ENCODE measurements around the gene CDH10. TPM values are rescaled to one million over a fixed set of nuclear protein-coding genes. Genes with fewer than 3 reads are reported as not detected.

The CDH10 gene
- total and polyA plus RNA-seq, 2 donors (not counting 3 experiments of a cell fraction or from before 2014, with no cell fraction given), result 0.07 TPM; not detected in 1

DNA sequence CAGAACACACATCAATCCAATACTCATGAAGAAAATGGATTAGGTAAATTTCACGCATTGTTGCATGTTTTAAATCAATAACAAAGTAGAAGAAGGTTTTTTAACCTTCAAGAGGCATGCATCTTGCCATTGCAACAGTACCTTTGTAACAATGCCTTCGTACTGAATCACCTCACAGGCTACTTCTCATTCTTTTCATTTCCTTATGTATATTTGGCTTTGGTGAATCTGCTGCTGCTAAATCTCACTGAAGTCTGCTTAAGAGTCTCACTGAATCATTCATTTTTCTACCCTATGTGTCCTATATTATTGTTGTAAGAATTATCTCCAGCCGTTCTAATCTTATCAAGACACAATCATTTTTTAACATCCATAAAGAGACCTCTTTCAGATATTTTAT is 152.5 kb downstream of the CDH10 start:
- dilution Hi-C loops (cut with MboI; ENCODE audit: extremely low pct_ligation_motif_present, low sequenced_read_pairs) (no loop called here), intact Hi-C loops (cut with micrococcal nuclease) (no loop called here)
- no TSS peak for BruUV-seq (replicated peaks)
- CTCF ChIA-PET, result no interaction called here
- FAIRE-seq, result no peak
- DNase-seq (ENCODE audit: low read depth, low spot score), result no peak
- POLR2A ChIA-PET, result no interaction called here
- peaks cover 4% of the 10 kb centered on the region for H3K9me3 ChIP-seq (replicated peaks; ENCODE audit: control insufficient read depth, insufficient read depth, low read length)
- no peaks in the 10 kb centered on the region for H3K79me2 ChIP-seq (ENCODE audit: control insufficient read depth, insufficient read depth, low read length)
- no peaks in the 10 kb centered on the region for H3K36me3 ChIP-seq (ENCODE audit: control insufficient read depth in 2 of 2, extremely low read depth in 1 of 2, insufficient read depth in 2 of 2, low read length in 2 of 2)
- H3K9ac ChIP-seq (replicated peaks; ENCODE audit: extremely low read depth, insufficient read depth, low read length), result no peak overlapping the region
- TF ChIP-seq EZH2 (IDR thresholded peaks at IDR 0.05; ENCODE audit: borderline replicate concordance, low read depth, low read length, severe bottlenecking) (no peak), JUN (IDR thresholded peaks at IDR 0.05; ENCODE audit: borderline replicate concordance, insufficient read depth, insufficient read length, low read depth) (no peak), MAX (IDR thresholded peaks at IDR 0.05; ENCODE audit: insufficient read depth, insufficient read length) (no peak), POLR2A (IDR thresholded peaks at IDR 0.05; ENCODE audit: low read depth, low read length) (no peak), CTCF (IDR thresholded peaks at IDR 0.05; ENCODE audit: extremely low read depth in 1 of 2, insufficient read depth in 1 of 2, low read depth in 1 of 2, low read length in 2 of 2) (no peak)
- H3K9me1 ChIP-seq (replicated peaks; ENCODE audit: control insufficient read depth, extremely low read depth, insufficient read depth, low read length), result no peaks in the 10 kb centered on the region
- no peaks in the 10 kb centered on the region for H3K27me3 ChIP-seq (ENCODE audit: control insufficient read depth in 2 of 2, insufficient read depth in 2 of 2, low read length in 2 of 2)
- no peak overlapping the region for H3K4me3 ChIP-seq (replicated peaks in 1 of 3; ENCODE audit: insufficient read depth in 1 of 3, low read depth in 1 of 3, low read length in 3 of 3)
- no peaks in the 10 kb centered on the region for H3K4me1 ChIP-seq (ENCODE audit: control insufficient read depth, extremely low read depth, insufficient read depth, low read length)
- no peak overlapping the region for H2AFZ ChIP-seq (ENCODE audit: low read depth, low read length)
- H3K4me2 ChIP-seq (ENCODE audit: insufficient read depth, low read length), result no peak overlapping the region
- no peak overlapping the region for H3K27ac ChIP-seq (ENCODE audit: insufficient read depth, low read depth, low read length)
- no peaks in the 10 kb centered on the region for H4K20me1 ChIP-seq (replicated peaks; ENCODE audit: control insufficient read depth, extremely low read depth, insufficient read depth, low read length)

GRCh38 chr5:24491490-24491889 is 153.3 kb downstream of the CDH10 start:
- ChIA-PET POLR2A (no interaction called here), CTCF (no interaction called here)
- H3K27ac ChIP-seq (ENCODE audit: insufficient read depth, low read depth, low read length), result no peak overlapping the region
- FAIRE-seq (no peak), DNase-seq (ENCODE audit: low read depth, low spot score) (no peak)
- no peak overlapping the region for H3K4me2 ChIP-seq (ENCODE audit: insufficient read depth, low read length)
- H3K9me1 ChIP-seq (replicated peaks; ENCODE audit: control insufficient read depth, extremely low read depth, insufficient read depth, low read length), result no peaks in the 10 kb centered on the region
- no TSS peak for BruUV-seq (replicated peaks)
- no peaks in the 10 kb centered on the region for H3K27me3 ChIP-seq (ENCODE audit: control insufficient read depth in 2 of 2, insufficient read depth in 2 of 2, low read length in 2 of 2)
- no peak overlapping the region for H3K4me3 ChIP-seq (replicated peaks in 1 of 3; ENCODE audit: insufficient read depth in 1 of 3, low read depth in 1 of 3, low read length in 3 of 3)
- H3K4me1 ChIP-seq (ENCODE audit: control insufficient read depth, extremely low read depth, insufficient read depth, low read length), result no peaks in the 10 kb centered on the region
- no peaks in the 10 kb centered on the region for H3K79me2 ChIP-seq (ENCODE audit: control insufficient read depth, insufficient read depth, low read length)
- TF ChIP-seq POLR2AphosphoS5 (IDR thresholded peaks at IDR 0.05; ENCODE audit: insufficient read depth, low read depth, low read length), result no peak
- TF ChIP-seq POLR2A (IDR thresholded peaks at IDR 0.05; ENCODE audit: low read depth, low read length), result no peak
- TF ChIP-seq FOS (IDR thresholded peaks at IDR 0.05; ENCODE audit: borderline replicate concordance, insufficient read depth, low read length), result no peak
- no peak for TF ChIP-seq EZH2 (IDR thresholded peaks at IDR 0.05; ENCODE audit: borderline replicate concordance, low read depth, low read length, severe bottlenecking)
- no peak for TF ChIP-seq GATA2 (IDR thresholded peaks at IDR 0.05; ENCODE audit: insufficient read depth, insufficient read length, low read depth, low read length)
- no peak for TF ChIP-seq MAX (IDR thresholded peaks at IDR 0.05; ENCODE audit: insufficient read depth, insufficient read length)
- no peak for TF ChIP-seq CTCF (IDR thresholded peaks at IDR 0.05; ENCODE audit: extremely low read depth in 1 of 2, insufficient read depth in 1 of 2, low read depth in 1 of 2, low read length in 2 of 2)
- TF ChIP-seq JUN (IDR thresholded peaks at IDR 0.05; ENCODE audit: borderline replicate concordance, insufficient read depth, insufficient read length, low read depth), result no peak
- TF ChIP-seq MYC (IDR thresholded peaks at IDR 0.05; ENCODE audit: low read depth, low read length), result no peak
- H3K9me3 ChIP-seq (replicated peaks; ENCODE audit: control insufficient read depth, insufficient read depth, low read length), result peaks cover 4% of the 10 kb centered on the region
- no peaks in the 10 kb centered on the region for H4K20me1 ChIP-seq (replicated peaks; ENCODE audit: control insufficient read depth, extremely low read depth, insufficient read depth, low read length)
- dilution Hi-C loops (cut with MboI; ENCODE audit: extremely low pct_ligation_motif_present, low sequenced_read_pairs), result no loop called here
- H2AFZ ChIP-seq (ENCODE audit: low read depth, low read length), result no peak overlapping the region
- intact Hi-C loops (cut with micrococcal nuclease), result no loop called here
- H3K36me3 ChIP-seq (ENCODE audit: control insufficient read depth in 2 of 2, extremely low read depth in 1 of 2, insufficient read depth in 2 of 2, low read length in 2 of 2), result no peaks in the 10 kb centered on the region
- no peak overlapping the region for H3K9ac ChIP-seq (replicated peaks; ENCODE audit: extremely low read depth, insufficient read depth, low read length)
